H1 (cell line): ENCODE data around the gene BUB1B. TPM values are rescaled to one million over a fixed set of nuclear protein-coding genes. Genes with fewer than 3 reads are reported as not detected.

ENCODE experiments used
- CTCF ChIA-PET: fragments of 300-600 bp; sonication (Branson Sonifier 250); formaldehyde crosslinking; loops from one replicate; lab custom pipeline; 2021; ENCODE audit not compliant: partially characterized antibody; lab: Charles Lee
- POLR2A ChIA-PET: fragments of 300-600 bp; sonication (Branson Sonifier 250); formaldehyde crosslinking; loops from one replicate; lab custom pipeline; 2021; ENCODE audit warnings: inconsistent platforms; ENCODE audit not compliant: partially characterized antibody; lab: Charles Lee
- DNase-seq, 2 experiments: peaks; one replicate each; pipeline versions ENCODE4 v3.0.0 to v3.0.0-alpha.2; 2010 to 2022; ENCODE audit warnings: low spot score in 2 of 2, low read depth in 1 of 2, mixed read lengths in 1 of 2
- FAIRE-seq: peaks from 2 replicates; lab custom pipeline; 2011; peaks lifted over from hg19 to GRCh38; lab: Jason Lieb, UNC
- H2AFZ ChIP-seq: 2 replicates; pipeline ENCODE4 v1.8.1; 2012; ENCODE audit warnings: low read length, inconsistent platforms
- H2AK5ac ChIP-seq: 2 replicates; pipeline ENCODE4 v1.6.1; 2013; ENCODE audit warnings: low read depth, low read length
- H2BK120ac ChIP-seq: replicated peaks from 2 replicates; pipeline ENCODE3; 2013; ENCODE audit warnings: low read depth, low read length, inconsistent platforms
- H2BK12ac ChIP-seq: 2 replicates; pipeline ENCODE4 v1.6.1; 2013; ENCODE audit warnings: low read depth, low read length
- H2BK15ac ChIP-seq: 2 replicates; pipeline ENCODE4 v1.6.1; 2013; ENCODE audit warnings: low read length
- H2BK20ac ChIP-seq: 2 replicates; pipeline ENCODE4 v1.6.1; 2013; ENCODE audit warnings: low read length
- H2BK5ac ChIP-seq: 2 replicates; pipeline ENCODE4 v1.6.1; 2013; ENCODE audit warnings: low read depth, low read length
- H3K14ac ChIP-seq: 2 replicates; pipeline ENCODE4 v1.6.1; 2013; ENCODE audit warnings: inconsistent platforms; ENCODE audit not compliant: insufficient read length
- H3K18ac ChIP-seq: 2 replicates; pipeline ENCODE4 v1.6.1; 2013; ENCODE audit warnings: low read length; ENCODE audit errors: extremely low read depth
- H3K23ac ChIP-seq: 2 replicates; pipeline ENCODE4 v1.6.1; 2013; ENCODE audit warnings: inconsistent platforms; ENCODE audit not compliant: insufficient read length
- H3K23me2 ChIP-seq: 2 replicates; pipeline ENCODE4 v1.6.1; 2013; ENCODE audit warnings: low read depth, low read length
- H3K27ac ChIP-seq: 2 replicates; pipeline ENCODE4 v1.6.1; 2011; ENCODE audit warnings: low read depth, low read length, inconsistent platforms
- H3K27me3 ChIP-seq, 4 experiments: replicated peaks in 1 of 4; 1 replicate in 1 of 4; 2 replicates in 3 of 4; pipeline versions ENCODE4 v1.6.1 to v1.8.1; 2011 to 2013; ENCODE audit warnings: low read length in 3 of 4, mild to moderate bottlenecking in 3 of 4, inconsistent platforms in 2 of 4, mixed read lengths in 2 of 4, moderate library complexity in 1 of 4; ENCODE audit not compliant: control insufficient read depth in 3 of 4, insufficient read depth in 3 of 4; ENCODE audit errors: extremely low read depth in 1 of 4
- H3K36me3 ChIP-seq, 4 experiments: 2 replicates each; pipeline versions ENCODE4 v1.6.1 to v1.8.1; 2011 to 2013; ENCODE audit warnings: mild to moderate bottlenecking in 4 of 4, low read length in 3 of 4, moderate library complexity in 2 of 4, control low read depth in 1 of 4, inconsistent platforms in 1 of 4; ENCODE audit not compliant: insufficient read depth in 4 of 4, control insufficient read depth in 2 of 4
- H3K4ac ChIP-seq: replicated peaks from 2 replicates; pipeline ENCODE3; 2013; ENCODE audit warnings: low read length, low read depth, mixed read lengths, inconsistent platforms; ENCODE audit not compliant: insufficient read length
- H3K4me1 ChIP-seq, 4 experiments: replicated peaks in 1 of 4; 1 replicate in 1 of 4; 2 replicates in 3 of 4; pipeline versions ENCODE4 v1.6.1 to v1.8.1; 2011 to 2013; ENCODE audit warnings: low read length in 3 of 4, inconsistent platforms in 2 of 4, mixed read lengths in 1 of 4; ENCODE audit not compliant: insufficient read depth in 4 of 4, control insufficient read depth in 3 of 4
- H3K4me2 ChIP-seq, 2 experiments: 2 replicates each; pipeline versions ENCODE4 v1.6.1 to v1.8.1; 2011 to 2013; ENCODE audit warnings: low read depth in 2 of 2, low read length in 2 of 2, control low read depth in 1 of 2, inconsistent platforms in 1 of 2, mild to moderate bottlenecking in 1 of 2; ENCODE audit not compliant: insufficient read depth in 1 of 2
- H3K4me3 ChIP-seq, 4 experiments: fragments of 200-600, 300-600 bp in 1 of 4; sonication (generic), shearing (Covaris generic), sonication (Bioruptor Twin) in 1 of 4; 2 replicates each; pipeline versions ENCODE4 v1.5.1 to v1.8.1; 2011 to 2016; ENCODE audit warnings: low read length in 4 of 4, low read depth in 3 of 4, control low read depth in 2 of 4, inconsistent platforms in 2 of 4, mild to moderate bottlenecking in 2 of 4, mixed read lengths in 1 of 4, moderate library complexity in 1 of 4; ENCODE audit not compliant: insufficient read depth in 2 of 4; ENCODE audit errors: extremely low read depth in 1 of 4
- H3K56ac ChIP-seq: replicated peaks from 2 replicates; pipeline ENCODE3; 2013; ENCODE audit warnings: low read depth, mild to moderate bottlenecking, mixed read lengths, low read length, inconsistent platforms; ENCODE audit not compliant: insufficient read length
- H3K79me1 ChIP-seq: 2 replicates; pipeline ENCODE4 v1.6.1; 2013; ENCODE audit warnings: low read depth, low read length, control low read depth
- H3K79me2 ChIP-seq, 2 experiments: 2 replicates each; pipeline versions ENCODE4 v1.6.1 to v1.8.1; 2012 to 2013; ENCODE audit warnings: low read length in 2 of 2, mild to moderate bottlenecking in 2 of 2, inconsistent platforms in 1 of 2; ENCODE audit not compliant: insufficient read depth in 2 of 2, control insufficient read depth in 1 of 2
- H3K9ac ChIP-seq, 4 experiments: replicated peaks in 1 of 4; 1 replicate in 1 of 4; 2 replicates in 3 of 4; pipeline versions ENCODE4 v1.6.1 to v1.8.1; 2011 to 2013; ENCODE audit warnings: low read depth in 3 of 4, low read length in 3 of 4, control low read depth in 2 of 4, mild to moderate bottlenecking in 2 of 4, moderate library complexity in 2 of 4, inconsistent platforms in 1 of 4; ENCODE audit errors: extremely low read depth in 1 of 4
- H3K9me3 ChIP-seq, 2 experiments: 2 replicates each; pipeline versions ENCODE4 v1.6.1 to v1.8.1; 2012 to 2013; ENCODE audit warnings: mild to moderate bottlenecking in 2 of 2, moderate library complexity in 2 of 2, control low read depth in 1 of 2, inconsistent platforms in 1 of 2, low read depth in 1 of 2, low read length in 1 of 2, mixed read lengths in 1 of 2; ENCODE audit not compliant: insufficient read depth in 2 of 2
- H4K20me1 ChIP-seq, 2 experiments: replicated peaks in 1 of 2; 2 replicates each; pipeline versions ENCODE3 to v1.8.1; 2011 to 2013; ENCODE audit warnings: inconsistent platforms in 2 of 2, low read length in 2 of 2, mild to moderate bottlenecking in 1 of 2; ENCODE audit not compliant: insufficient read depth in 2 of 2, control insufficient read depth in 1 of 2
- H4K5ac ChIP-seq: 2 replicates; pipeline ENCODE4 v1.6.1; 2013; ENCODE audit warnings: low read length, low read depth, mixed read lengths, inconsistent platforms; ENCODE audit not compliant: insufficient read length
- H4K8ac ChIP-seq: 2 replicates; pipeline ENCODE4 v1.8.0; 2013; ENCODE audit warnings: mild to moderate bottlenecking, moderate library complexity, low read length, inconsistent platforms; ENCODE audit not compliant: insufficient read depth; ENCODE audit errors: extremely low read depth
- H4K91ac ChIP-seq: replicated peaks from 2 replicates; pipeline ENCODE3; 2013; ENCODE audit warnings: low read length, mixed read lengths, inconsistent platforms; ENCODE audit not compliant: insufficient read length
- KDM1A ChIP-seq: fragments of 200-600, 300-600 bp; sonication (generic); IDR thresholded peaks from 2 replicates; pipeline ENCODE4 v1.7.1; 2016; ENCODE audit warnings: mild to moderate bottlenecking, low read length, borderline replicate concordance
- PHF8 ChIP-seq: fragments of 200-600 bp; sonication (generic); conservative IDR thresholded peaks from 2 replicates; pipeline ENCODE4 v1.7.1; 2012; ENCODE audit warnings: low read depth, mild to moderate bottlenecking, inconsistent platforms, low read length, moderate library complexity
- RBBP5 ChIP-seq: IDR thresholded peaks from 2 replicates; pipeline ENCODE4 v1.7.1; 2012; ENCODE audit warnings: low read depth, mild to moderate bottlenecking, inconsistent platforms, low read length, moderate library complexity, borderline replicate concordance
- SIRT6 ChIP-seq: IDR thresholded peaks from one replicate; pipeline ENCODE4 v1.7.1; 2012; ENCODE audit warnings: low read length, inconsistent platforms
- SP2 ChIP-seq: IDR thresholded peaks from 2 replicates; pipeline ENCODE4 v1.6.1; 2012; ENCODE audit warnings: mild to moderate bottlenecking, low read length, inconsistent platforms
- TAF7 ChIP-seq: optimal IDR thresholded peaks from 2 replicates; pipeline ENCODE3; 2011; ENCODE audit warnings: low read depth, mild to moderate bottlenecking, inconsistent platforms, low read length, moderate library complexity, borderline replicate concordance
- TCF12 ChIP-seq: IDR thresholded peaks from 2 replicates; pipeline ENCODE4 v1.6.1; 2011; ENCODE audit warnings: low read depth, mild to moderate bottlenecking, low read length
- WGBS, 2 experiments: shearing (Covaris generic) in 1 of 2; methylation state at CpG; one replicate each; pipeline versions ENCODE4 v1.1.6 to v1.1.7; 2013 to 2015; ENCODE audit warnings: low lambda C conversion rate in 2 of 2, mixed read lengths in 2 of 2, inconsistent platforms in 1 of 2, low coverage in 1 of 2, missing lambda C conversion rate in 1 of 2; ENCODE audit not compliant: insufficient replicate concordance in 2 of 2, insufficient coverage in 1 of 2, insufficient read length in 1 of 2; ENCODE audit errors: extremely low coverage in 1 of 2, missing lambda C conversion rate in 1 of 2; 5-methylcytosine and 5-hydroxymethylcytosine counted together
- polyA plus RNA-seq, 7 experiments: library from polyadenylated mRNA; depleted of rRNA in 3 of 7; stranded (reverse) in 5 of 7; unstranded in 2 of 7; fragments of >200 nt in 5 of 7; fragments of 200-250 nt in 2 of 7; gene quantifications; 1 replicate in 5 of 7; 2 replicates in 1 of 7; 4 replicates in 1 of 7; pipeline versions ENCODE4 v1.2.1 to v1.2.3, GENCODE V29; 2011 to 2013; ENCODE audit warnings: missing spikeins in 2 of 7, mixed read lengths in 2 of 7
- total RNA-seq: library from RNA; stranded (reverse); fragmentation: NEBNext Ultra II Directional; extraction: Animal tissue kit (Norgen Biotek cat#: 25700); gene quantifications from 2 replicates; pipeline ENCODE4 v1.2.1, GENCODE V29; 2021
- TF ChIP-seq, protein P1 (sequence below): IDR thresholded peaks from 2 replicates; pipeline ENCODE4 v1.6.1; 2012; ENCODE audit warnings: inconsistent platforms
- TF ChIP-seq, protein P2 (sequence below): IDR thresholded peaks from 2 replicates; pipeline ENCODE4 v1.6.1; 2012; ENCODE audit warnings: inconsistent platforms
- TF ChIP-seq, protein P3 (sequence below): IDR thresholded peaks from 2 replicates; pipeline ENCODE4 v1.6.1; 2011; ENCODE audit warnings: low read depth, mild to moderate bottlenecking, low read length; ENCODE audit not compliant: insufficient read depth

BUB1B gene
- total and polyA plus RNA-seq, 2 of the 8 experiments (the other 6 are each of a cell fraction or from before 2014, with no cell fraction given): 48.9 to 144 TPM

DNA sequence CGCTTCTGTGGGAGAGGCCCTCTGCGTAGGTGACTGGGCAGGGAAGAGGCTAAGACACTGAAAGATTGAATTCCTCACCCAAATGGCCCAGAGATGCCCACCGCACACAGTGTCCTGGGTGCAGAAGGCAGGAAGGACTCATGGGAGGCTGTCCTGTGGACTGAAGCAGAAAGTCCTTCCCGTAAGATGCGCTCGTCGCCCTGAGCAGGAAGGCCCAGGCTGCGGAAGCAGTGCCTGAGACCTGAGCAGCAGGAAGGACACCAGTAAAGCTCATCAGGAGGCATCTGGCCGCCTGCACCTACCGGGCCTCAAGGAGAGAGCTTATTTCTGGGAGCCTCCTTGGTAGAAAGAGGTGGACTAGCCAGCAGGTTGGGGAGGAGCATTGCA is 81.3 kb downstream of the BUB1B start:
- H3K23me2 ChIP-seq: peaks cover 4% of the 10 kb centered on the region; the same call in 1 of the 2 replicates
- ChIA-PET POLR2A (interaction anchor here (0.7 to 6.2 kb wide), 8 partner anchors 8 to 41 kb away, joined by 3 to 47 read pairs (median 4); no protein-coding TSS in a partner anchor), CTCF (interaction anchor here (0.8 to 46.3 kb wide), 10 partner anchors 8 to 134 kb away, joined by 3 to 1340 read pairs (median 4); partner anchors contain the start of gene ANKRD63)
- H3K79me2 ChIP-seq: no peaks in the 10 kb centered on the region
- H2BK12ac ChIP-seq: no peak overlapping the region
- H3K56ac ChIP-seq: no peak overlapping the region
- H4K5ac ChIP-seq: no peak overlapping the region
- H3K4me2 ChIP-seq: no peak overlapping the region
- 91% methylated on average over 10 of the region's 10 CpGs; no CpG with 5 or more reads in 1 of the 2 experiments for WGBS, 2 experiments
- H4K20me1 ChIP-seq: no peaks in the 10 kb centered on the region
- H3K27me3 ChIP-seq: peaks cover 0 to 6% (median 2%) of the 10 kb centered on the region in 4 experiments; a peak in 2 of 7 replicates
- no peak overlapping the region for H3K4ac ChIP-seq
- H2BK15ac ChIP-seq: 0 out of 2 replicates have a peak overlapping the region, but pooled peaks have one; percentile 46
- H3K18ac ChIP-seq: no peak overlapping the region
- no peak overlapping the region for H3K14ac ChIP-seq
- H3K36me3 ChIP-seq: no peaks in the 10 kb centered on the region
- no peak overlapping the region for H3K23ac ChIP-seq
- H2BK120ac ChIP-seq: no peak overlapping the region
- H3K4me1 ChIP-seq: peaks cover 9 to 29% (median 23%) of the 10 kb centered on the region in 4 experiments
- H3K4me3 ChIP-seq: no peak overlapping the region
- no peak overlapping the region for H4K91ac ChIP-seq
- DNase-seq (no peak), FAIRE-seq (no peak)
- H4K8ac ChIP-seq: no peak overlapping the region
- no peak overlapping the region for H2AK5ac ChIP-seq
- no peaks in the 10 kb centered on the region for H3K79me1 ChIP-seq
- no peak overlapping the region for H2BK20ac ChIP-seq
- H2BK5ac ChIP-seq: no peak overlapping the region
- no peak overlapping the region for H3K9ac ChIP-seq
- H3K9me3 ChIP-seq: no peaks in the 10 kb centered on the region
- no peak overlapping the region for H3K27ac ChIP-seq
- H2AFZ ChIP-seq: no peak overlapping the region
- TF ChIP-seq RBBP5: no peak
- no peak for TF ChIP-seq TCF12
- no peak for TF ChIP-seq PHF8
- TF ChIP-seq, protein P1, sequence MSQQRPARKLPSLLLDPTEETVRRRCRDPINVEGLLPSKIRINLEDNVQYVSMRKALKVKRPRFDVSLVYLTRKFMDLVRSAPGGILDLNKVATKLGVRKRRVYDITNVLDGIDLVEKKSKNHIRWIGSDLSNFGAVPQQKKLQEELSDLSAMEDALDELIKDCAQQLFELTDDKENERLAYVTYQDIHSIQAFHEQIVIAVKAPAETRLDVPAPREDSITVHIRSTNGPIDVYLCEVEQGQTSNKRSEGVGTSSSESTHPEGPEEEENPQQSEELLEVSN: no peak
- TF ChIP-seq KDM1A: no peak
- TF ChIP-seq, protein P2, sequence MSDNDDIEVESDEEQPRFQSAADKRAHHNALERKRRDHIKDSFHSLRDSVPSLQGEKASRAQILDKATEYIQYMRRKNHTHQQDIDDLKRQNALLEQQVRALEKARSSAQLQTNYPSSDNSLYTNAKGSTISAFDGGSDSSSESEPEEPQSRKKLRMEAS: no peak
- TF ChIP-seq SIRT6: no peak
- no peak for TF ChIP-seq SP2
- TF ChIP-seq, protein P3, sequence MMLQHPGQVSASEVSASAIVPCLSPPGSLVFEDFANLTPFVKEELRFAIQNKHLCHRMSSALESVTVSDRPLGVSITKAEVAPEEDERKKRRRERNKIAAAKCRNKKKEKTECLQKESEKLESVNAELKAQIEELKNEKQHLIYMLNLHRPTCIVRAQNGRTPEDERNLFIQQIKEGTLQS: no peak
- TF ChIP-seq TAF7: no peak
